GM21737 (cell line): Measurements from ENCODE around the gene APEX1.
"Not testable (repeated sequence)": the region's sequence is repeated elsewhere in the genome, so short reads cannot be mapped to it uniquely, and the experiment has no call there.

Experiments
- ATAC-seq: cut with Tn5 transposase; IDR thresholded peaks from one replicate; pipeline ENCODE4 v1.9.1; 2021; ENCODE audit warnings: mild to moderate bottlenecking, moderate library complexity; ENCODE audit not compliant: unreplicated experiment

Gene APEX1

DNA sequence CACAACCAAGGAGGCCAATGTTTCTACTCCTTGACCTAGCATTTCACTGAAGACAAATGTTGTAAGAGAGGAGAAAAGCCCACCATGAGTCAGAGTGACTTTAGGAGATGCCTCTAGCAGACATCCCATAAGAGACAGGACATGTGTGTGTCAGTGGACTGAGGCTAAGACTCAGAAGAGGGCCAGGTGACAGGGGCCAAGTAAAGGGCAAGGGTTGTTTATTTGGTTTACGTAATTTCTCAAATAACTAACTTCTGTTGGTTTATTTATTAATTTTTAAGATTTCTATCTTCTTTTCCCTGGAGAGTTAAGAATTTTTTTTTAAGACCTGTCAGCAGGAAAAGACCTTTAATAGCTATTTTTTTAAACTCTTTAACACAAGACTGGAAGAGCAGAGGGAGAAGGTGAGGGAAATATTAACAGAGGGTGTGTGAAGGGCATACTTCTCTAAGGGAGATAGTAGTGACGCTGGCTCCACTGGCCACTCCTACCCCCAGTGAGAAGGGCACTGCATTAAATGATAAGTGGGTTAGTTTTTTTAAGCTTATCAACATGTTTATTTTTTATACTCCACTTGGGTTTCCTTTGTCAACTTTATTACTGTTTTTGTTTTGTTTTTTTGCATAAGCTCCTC is 17.6 kb downstream of the APEX1 start:
- no peak for ATAC-seq

DNA sequence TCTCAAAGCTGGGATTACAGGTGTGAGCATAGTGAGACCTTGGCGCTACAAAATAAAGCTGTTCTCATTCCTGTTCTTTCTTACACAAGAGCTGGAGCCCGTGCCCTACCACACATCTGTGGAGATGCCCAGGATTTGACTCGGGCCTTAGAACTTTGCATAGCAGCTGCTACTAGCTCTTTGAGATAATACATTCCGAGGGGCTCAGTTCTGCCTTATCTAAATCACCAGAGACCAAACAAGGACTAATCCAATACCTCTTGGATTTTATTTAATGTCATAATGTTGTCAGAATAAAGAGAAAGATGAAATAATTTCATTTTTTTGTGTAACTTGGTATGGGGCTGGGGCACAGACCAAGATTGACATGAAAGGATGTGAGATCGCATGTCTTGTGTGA is 21.8 kb downstream of the APEX1 start:
- ATAC-seq: no peak

DNA sequence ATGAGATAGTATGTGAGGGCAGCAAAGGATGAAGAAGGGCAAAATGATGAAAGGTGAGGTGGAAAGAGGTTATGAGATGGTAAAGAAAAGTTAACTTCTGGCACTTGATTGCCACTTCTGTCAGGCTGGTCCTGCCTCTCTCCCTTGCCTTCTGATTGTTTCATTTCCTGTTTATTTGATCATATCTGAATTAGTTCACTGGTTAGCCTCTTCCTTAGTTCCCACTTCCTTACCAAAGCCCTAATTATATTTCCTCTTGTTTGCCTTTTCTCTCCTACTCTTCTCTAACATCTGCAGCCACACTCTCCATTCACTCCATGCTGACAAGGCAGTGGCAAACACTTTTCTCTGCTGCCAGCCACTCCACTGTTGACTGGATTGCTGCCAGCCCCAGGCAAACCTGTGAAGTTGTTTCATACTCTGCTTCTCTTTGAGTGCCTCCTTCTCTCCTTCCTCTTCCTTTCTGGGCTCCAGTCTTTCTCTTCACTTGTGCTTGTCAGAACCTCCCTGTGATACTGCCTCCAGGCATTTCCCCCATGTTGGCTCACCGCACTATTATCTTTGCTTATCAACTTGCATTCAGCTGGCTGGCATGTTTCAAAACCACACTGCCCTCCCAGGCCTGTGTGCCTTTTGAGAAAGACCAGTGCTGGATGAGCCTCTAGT is 22.3 kb downstream of the APEX1 start:
- no peak for ATAC-seq

DNA sequence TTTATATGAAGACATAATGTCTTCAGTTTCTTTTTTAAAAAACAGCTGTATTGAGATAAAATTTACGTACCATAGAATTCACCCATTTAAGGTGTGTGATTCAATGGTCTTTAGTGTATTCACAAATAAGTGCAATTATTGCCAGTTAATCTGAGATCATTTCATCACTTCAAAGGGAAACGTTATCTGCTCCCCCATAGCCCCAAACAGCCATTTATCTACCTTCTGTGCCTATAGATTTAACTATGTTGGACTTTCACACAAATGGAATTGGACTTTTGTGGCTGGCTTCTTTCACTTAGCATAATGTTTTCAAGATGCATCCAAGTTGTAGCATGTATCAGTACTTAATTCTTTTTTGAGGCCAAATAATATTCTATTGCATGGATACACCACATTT is 23.9 kb downstream of the APEX1 start:
- ATAC-seq: no peak

DNA sequence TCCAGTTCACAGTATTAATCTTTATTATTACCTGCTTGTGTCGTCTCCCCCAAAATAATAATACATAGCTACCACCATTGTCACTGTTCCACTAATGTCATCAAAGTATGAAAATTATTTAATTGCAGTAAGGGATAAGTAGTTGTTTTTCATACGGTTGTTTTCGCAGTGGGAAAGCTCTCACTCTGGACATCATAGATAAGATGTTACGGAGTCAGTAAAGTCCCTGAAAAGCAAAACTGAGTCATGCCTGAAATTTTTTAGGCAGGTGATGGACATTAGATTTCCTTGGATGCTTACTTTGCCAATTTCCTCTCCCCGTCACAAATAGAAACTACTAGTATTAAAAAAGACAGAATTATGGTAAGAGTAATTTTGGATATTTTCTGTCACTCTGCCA is 27.4 kb downstream of the APEX1 start:
- ATAC-seq: no peak

DNA sequence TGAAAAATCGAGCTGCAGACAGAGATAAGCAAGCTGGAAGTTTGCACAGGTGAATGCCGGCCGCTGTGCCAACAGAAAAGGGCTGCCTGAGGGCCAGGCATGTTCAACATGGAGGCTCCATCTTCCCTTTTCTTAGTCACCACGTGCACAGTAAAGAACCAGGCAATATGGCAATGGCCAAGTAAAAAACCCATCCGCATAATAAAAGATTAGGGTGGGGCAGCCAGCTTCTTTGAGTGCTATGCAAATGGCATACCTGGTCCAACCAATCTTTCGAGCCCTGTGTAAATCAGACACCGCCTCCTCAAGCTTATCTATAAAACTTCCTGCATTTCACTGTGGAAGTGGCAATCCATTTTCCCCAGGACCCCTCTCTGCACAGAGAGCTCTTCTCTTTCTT is 30.9 kb downstream of the APEX1 start:
- no peak for ATAC-seq

DNA sequence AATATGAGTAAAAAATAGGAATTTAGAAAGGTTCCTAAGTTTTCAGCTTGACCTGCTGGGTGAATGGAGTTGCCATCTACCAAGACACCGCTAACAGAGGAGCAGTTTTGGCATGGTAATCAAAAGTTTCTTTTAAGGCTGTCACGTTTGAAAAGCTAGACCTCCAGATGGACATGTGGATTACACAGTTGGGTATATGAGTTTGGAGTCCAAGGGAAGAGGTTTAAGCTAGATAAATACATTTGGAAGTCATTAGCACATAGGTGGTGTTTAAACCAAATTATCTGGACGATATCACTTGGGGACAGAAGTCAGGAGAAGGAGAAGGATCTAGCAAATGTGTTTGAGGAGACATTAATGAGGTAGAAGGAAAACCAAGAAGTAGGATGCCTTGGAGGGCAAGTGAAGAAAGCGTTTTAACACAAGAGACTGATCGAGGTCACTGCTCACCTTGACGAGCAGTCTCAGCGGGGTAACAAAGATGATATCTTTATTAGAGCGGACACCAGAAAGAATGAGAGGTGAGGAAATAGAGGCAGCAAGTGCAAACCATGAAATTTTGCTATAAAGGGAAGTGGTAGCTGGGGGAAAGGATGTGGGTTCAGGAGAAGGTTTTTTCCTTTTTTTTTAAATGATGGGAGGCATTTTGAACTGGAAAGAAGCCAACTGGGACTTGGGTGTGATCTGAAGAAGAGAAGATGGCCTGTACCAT is 31.8 kb downstream of the APEX1 start:
- ATAC-seq: no peak

DNA sequence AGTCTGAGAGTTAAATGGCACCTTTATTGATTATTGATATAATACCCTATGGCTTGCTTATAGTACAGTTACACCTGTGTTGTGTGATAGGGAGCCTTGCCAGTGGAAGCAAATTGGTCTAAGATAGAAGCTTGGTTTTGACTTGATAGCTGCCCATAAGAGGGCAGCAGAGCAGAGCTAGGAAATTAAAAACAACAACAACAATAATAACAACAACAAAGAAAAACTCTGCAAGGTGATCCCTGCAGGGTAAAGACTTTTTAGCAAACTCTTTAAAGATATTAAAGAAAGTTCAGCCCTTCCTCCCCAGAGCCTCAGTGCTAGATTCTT is 32.3 kb downstream of the APEX1 start:
- no peak for ATAC-seq

DNA sequence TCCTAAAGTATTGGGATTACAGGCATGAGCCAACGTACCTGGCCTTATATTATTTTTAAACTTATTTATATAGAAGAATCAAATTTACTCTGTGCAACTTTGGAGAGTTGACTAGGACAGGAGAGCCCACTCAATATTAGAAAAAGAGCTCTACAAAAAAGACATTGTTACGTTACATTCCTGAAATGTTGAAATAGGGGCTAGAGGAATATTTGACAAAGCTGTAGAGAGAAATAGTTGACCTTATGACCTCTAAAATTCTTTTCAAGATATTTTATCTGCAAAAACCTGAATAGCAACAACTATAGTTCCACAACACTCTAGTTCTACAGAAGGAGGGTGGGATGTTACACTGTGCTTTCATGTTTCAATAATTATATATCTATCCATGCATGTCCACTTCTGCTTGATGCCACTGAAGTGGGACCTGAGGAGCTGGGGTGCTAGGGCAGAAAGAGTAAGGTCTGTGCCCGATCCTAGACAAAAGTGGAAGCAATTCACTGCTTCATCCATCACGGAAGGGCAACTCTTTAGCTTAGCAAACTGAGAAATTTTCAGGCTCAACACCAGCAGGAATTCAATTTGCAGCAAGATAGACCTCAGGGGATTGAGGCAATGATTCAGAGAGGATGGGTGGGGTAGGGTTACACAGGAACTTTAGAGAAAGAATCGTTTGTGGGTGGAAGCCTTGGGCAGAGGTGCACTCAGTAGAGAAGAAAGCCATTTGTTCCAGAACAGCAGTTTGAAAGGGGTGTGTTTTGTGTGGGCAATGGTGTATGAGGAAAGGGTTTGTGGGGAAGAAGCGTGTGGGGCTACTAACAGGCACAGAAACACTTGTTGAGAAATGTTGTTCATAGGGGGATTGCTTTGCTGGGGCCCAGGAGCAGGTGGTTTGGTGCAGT is 34.3 kb downstream of the APEX1 start:
- peak; percentile 58 for ATAC-seq

DNA sequence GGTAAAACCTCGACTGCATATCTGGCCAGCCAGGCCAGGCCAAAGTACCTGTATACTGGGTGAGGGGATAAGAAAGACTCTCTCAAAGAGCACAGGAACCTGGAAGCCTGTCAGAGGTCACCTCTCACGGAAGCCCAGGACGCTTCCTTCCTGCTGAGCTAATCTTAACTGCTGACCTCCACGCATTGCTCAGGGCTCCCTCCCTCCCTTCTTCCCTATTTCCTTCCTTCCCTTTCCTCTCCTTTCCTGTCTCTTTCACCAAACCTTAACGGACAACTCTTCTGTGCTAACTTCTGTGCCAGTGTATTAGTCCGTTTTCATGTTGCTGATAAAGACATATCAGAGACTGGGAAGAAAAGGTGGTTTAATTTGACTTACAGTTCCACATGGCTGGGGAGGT is 35.5 kb downstream of the APEX1 start:
- no peak for ATAC-seq

DNA sequence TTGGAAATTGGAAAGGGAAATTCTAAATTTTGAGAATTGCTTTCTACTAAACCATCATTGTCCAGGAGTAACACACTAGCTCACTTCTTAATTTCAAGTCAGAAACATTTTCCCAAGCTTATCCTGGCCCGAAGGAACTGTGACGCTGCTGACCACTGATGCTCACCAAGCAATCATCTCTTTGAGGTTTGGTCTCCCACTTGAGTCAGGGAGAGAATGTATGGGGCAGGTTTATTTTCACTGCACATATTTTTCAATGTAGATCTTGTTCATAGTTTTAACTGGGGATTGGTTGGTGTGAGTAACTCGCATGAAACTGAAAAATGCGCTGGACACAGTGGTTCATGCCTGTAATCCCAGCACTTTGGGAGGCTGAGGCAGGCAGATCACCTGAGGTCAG is 37.5 kb downstream of the APEX1 start:
- ATAC-seq: no peak

DNA sequence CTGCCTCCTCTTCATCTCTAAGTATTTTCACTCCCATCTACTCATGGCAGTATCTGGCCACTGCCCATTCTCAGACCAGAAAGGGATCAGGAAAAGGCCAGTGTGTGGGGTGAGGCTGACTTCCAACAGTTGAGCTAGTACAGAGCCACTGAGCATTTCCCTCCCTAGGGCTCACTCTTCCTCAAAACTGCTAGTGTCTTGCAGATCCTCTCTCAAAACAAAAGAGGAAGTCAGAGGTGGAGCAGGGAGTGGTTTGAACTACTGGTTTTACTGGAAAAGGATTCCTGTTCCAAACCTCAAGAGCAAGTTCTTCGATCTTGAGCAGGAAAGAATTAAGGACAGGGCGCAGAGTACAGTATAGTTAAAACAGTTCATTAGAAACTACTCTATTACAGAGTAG is 38.6 kb downstream of the APEX1 start:
- ATAC-seq: no peak

DNA sequence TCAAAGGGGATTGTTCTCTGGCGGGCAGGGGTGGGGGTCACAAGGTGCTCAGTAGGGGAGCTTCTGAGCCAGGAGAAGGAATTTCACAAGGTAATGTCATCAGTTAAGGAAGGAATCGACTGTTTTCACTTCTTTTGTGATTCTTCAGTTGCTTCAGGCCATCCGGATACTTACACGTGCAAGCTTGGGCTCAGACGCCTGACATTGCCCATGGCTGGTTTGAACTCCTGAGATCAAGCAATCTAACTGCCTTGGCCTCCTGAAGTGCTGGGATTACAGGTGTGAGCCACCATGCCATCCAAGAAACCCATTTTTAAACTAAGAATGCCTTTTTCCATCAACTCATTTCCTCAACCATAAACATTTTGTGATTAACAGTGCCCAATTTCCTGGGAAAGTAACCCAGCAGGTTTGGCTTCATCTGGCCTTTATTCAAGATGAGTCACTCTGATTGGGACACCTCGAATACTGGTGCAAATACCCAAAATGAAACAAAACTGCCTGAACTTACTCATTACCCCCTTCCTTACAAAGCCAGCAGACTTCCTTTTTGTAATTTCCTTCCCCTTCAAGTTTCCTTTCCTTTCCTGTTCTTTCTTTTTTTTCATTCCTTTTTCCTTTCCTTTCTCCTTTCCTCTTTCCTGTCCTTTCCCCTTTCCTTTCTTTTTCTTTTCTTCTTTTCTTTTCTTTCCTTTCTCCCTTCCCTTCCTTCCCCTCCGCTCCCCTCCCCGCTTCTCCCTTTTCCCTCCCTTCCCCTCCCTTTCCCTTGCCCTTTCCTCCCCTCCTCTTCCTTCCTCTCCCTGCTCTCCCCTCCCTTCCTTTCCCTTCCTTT is 40.1 kb downstream of the APEX1 start:
- no peak for ATAC-seq

DNA sequence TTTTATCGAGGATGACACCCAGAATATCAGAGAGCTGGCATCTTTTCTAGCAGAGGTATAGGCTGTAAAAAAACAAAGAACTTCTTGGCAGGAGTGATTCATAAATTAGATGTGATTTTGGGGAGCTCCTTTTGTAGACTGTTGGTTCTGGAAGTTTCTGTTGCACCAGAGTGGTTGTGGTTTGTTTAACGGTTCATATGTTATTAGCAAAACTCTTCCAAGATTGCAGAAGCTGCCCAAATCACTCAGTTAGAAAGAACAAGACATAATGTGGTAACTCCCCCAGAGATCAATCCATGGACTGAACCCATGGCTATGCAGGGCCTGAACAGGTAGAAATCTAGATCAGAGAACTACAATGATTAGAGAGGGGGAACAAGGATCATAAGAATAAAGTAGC is 43.6 kb downstream of the APEX1 start:
- ATAC-seq: no peak

DNA sequence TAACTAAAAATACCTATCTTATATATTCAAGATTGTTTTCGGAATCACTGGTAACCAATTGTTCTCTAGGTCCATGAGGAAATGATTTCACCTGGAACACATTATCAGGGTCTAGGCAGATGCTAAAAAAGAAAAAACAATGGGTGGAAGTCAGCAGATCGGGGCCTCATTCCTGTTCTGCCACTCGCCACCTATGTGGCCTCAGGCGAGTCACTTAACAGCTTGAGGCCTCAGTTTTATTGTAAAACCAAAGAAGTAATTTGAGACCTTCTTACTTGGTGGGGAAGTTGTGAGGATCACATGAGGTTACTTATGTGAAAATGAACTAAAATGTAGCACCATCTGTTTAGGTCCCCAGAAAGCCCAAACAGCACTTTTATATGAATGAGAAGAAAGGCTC is 44.1 kb downstream of the APEX1 start:
- no peak for ATAC-seq

DNA sequence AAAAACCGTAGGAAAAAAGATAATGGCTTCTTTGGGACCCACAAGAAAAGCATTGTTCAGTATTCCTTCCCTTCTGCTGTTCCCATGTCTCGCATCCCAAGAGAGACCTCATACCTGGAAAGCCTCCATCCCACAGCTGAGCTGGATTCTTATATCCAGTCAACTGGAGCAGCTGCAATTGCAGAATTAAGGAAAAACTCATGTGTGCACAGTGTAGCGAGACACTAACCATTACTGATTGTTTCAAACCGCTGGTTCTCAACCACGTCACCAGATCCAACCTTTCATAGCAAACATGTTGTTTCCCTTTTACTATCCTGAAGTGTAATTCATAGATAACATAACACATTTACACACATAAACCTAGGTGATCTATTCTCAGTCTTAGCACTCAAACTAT is 44.9 kb downstream of the APEX1 start:
- no peak for ATAC-seq

DNA sequence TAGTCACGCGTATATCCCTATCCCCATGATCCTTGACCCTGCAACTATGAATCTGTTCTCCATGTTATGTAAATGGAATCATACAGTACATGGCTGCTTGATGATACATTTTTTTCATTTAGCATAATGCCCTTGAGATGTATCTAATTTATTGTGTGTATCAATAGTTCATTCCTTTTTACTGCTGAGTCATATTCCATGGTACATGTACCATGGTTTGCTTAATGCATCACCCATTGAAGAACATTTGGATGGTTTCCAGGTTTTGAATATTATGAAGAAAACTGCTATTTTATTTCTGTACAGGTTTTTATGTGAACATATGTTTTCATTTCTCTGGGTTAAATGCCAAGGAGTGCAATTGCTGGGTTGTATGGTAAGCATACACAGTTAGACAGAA is 46.3 kb downstream of the APEX1 start:
- ATAC-seq: no peak

DNA sequence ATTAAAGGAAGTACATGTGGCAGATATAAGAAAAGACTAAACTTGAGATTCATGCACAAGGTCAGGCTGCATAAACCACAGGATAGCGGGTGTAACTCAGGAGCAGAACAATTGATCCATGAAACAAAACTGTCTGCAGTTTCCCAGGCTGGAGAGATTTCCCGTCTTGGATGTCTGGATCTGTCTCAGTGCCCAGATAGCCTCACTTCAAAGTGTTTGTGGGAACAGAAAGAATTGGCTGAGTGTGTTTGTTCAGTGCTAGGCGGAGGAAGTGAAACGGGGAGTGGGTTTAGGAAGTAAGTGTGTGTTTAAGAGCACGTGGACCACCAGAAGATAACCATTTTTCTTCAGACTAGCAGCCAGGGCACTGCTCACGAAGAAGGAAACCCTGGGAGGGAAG is 48.9 kb downstream of the APEX1 start:
- ATAC-seq: no peak

DNA sequence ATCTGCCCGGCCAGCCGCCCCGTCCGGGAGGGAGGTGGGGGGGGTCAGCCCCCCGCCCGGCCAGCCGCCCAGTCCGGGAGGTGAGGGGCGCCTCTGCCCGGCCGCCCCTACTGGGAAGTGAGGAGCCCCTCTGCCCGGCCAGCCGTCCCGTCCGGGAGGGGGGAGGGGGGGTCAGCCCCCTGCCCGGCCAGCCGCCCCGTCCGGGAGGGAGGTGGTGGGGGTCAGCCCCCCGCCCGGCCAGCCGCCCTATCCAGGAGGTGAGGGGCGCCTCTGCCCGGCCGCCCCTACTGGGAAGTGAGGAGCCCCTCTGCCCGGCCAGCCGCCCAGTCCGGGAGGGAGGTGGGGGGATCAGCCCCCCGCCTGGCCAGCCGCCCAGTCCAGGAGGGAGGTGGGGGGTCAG is 51.2 kb downstream of the APEX1 start:
- not testable (repeated sequence) for ATAC-seq

DNA sequence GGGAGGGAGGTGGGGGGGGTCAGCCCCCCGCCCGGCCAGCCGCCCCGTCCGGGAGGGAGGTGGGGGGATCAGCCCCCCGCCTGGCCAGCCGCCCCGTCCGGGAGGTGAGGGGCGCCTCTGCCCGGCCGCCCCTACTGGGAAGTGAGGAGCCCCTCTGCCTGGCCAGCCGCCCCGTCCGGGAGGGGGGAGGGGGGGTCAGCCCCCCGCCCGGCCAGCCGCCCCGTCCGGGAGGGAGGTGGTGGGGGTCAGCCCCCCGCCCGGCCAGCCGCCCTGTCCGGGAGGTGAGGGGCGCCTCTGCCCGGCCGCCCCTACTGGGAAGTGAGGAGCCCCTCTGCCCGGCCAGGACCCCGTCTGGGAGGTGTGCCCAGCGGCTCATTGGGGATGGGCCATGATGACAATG is 51.7 kb downstream of the APEX1 start:
- not testable (repeated sequence) for ATAC-seq
